Mesenchymal stem cell (in vitro differentiated cells and primary cell): ENCODE results near the gene RBMS3.
"Not testable (repeated sequence)": the region's sequence is repeated elsewhere in the genome, so short reads cannot be mapped to it uniquely, and the experiment has no call there.

Experiments used
- DNase-seq: peaks from one replicate; pipeline ENCODE4 v3.0.0-alpha.2; 2013
- H2AFZ ChIP-seq: one replicate; pipeline ENCODE4 v1.6.1; 2013; ENCODE audit warnings: low read depth, mild to moderate bottlenecking, control low read depth, inconsistent platforms, low read length, moderate library complexity
- H2AK5ac ChIP-seq: 2 replicates; pipeline ENCODE4 v1.6.1; 2013; ENCODE audit warnings: low read length, moderate library complexity, mild to moderate bottlenecking, inconsistent platforms; ENCODE audit not compliant: severe bottlenecking
- H2BK120ac ChIP-seq: one replicate; pipeline ENCODE4 v1.6.1; 2013; ENCODE audit warnings: low read depth, mild to moderate bottlenecking, inconsistent platforms, low read length, moderate library complexity
- H2BK12ac ChIP-seq, 2 experiments: one replicate each; pipeline ENCODE4 v1.6.1; 2013; ENCODE audit warnings: inconsistent platforms in 2 of 2, low read length in 2 of 2, mild to moderate bottlenecking in 2 of 2, moderate library complexity in 2 of 2, control low read depth in 1 of 2
- H2BK15ac ChIP-seq: one replicate; pipeline ENCODE4 v1.6.1; 2013; ENCODE audit warnings: mild to moderate bottlenecking, low read depth, inconsistent platforms; ENCODE audit not compliant: poor library complexity, severe bottlenecking
- H2BK5ac ChIP-seq: 2 replicates; pipeline ENCODE4 v1.6.1; 2013; ENCODE audit warnings: low read depth, mild to moderate bottlenecking, low read length, control low read depth, inconsistent platforms; ENCODE audit not compliant: poor library complexity, severe bottlenecking
- H3K14ac ChIP-seq, 2 experiments: one replicate each; pipeline ENCODE4 v1.6.1; 2013; ENCODE audit warnings: inconsistent platforms in 2 of 2, low read length in 2 of 2, control low read depth in 1 of 2, mild to moderate bottlenecking in 1 of 2, moderate library complexity in 1 of 2
- H3K18ac ChIP-seq, 2 experiments: one replicate each; pipeline ENCODE4 v1.6.1; 2013; ENCODE audit warnings: inconsistent platforms in 2 of 2, low read length in 2 of 2, control low read depth in 1 of 2, low read depth in 1 of 2, mild to moderate bottlenecking in 1 of 2
- H3K23ac ChIP-seq, 2 experiments: one replicate each; pipeline ENCODE4 v1.6.1; 2013; ENCODE audit warnings: inconsistent platforms in 2 of 2, low read length in 2 of 2, mild to moderate bottlenecking in 2 of 2, moderate library complexity in 2 of 2, control low read depth in 1 of 2
- H3K27ac ChIP-seq: 2 replicates; pipeline ENCODE4 v1.5.1; 2013; ENCODE audit warnings: mild to moderate bottlenecking, moderate library complexity, low read length, control low read depth, inconsistent platforms; ENCODE audit not compliant: poor library complexity, severe bottlenecking
- H3K27me3 ChIP-seq, 2 experiments: 2 replicates each; pipeline versions ENCODE4 v1.6.1 to v1.7.0; 2013; ENCODE audit warnings: low read length in 2 of 2, mild to moderate bottlenecking in 2 of 2, moderate library complexity in 2 of 2, control low read depth in 1 of 2, inconsistent platforms in 1 of 2; ENCODE audit not compliant: control insufficient read depth in 1 of 2, insufficient read depth in 1 of 2
- H3K36me3 ChIP-seq, 2 experiments: 2 replicates each; pipeline versions ENCODE4 v1.6.1 to v1.7.0; 2013; ENCODE audit warnings: low read length in 2 of 2, control low read depth in 1 of 2, inconsistent platforms in 1 of 2, low read depth in 1 of 2, mild to moderate bottlenecking in 1 of 2; ENCODE audit not compliant: insufficient read depth in 2 of 2, control insufficient read depth in 1 of 2
- H3K4ac ChIP-seq, 2 experiments: one replicate each; pipeline ENCODE4 v1.6.1; 2013; ENCODE audit warnings: inconsistent platforms in 2 of 2, low read length in 2 of 2, mild to moderate bottlenecking in 2 of 2, moderate library complexity in 2 of 2, control low read depth in 1 of 2, low read depth in 1 of 2
- H3K4me1 ChIP-seq: 2 replicates; pipeline ENCODE4 v1.6.1; 2013; ENCODE audit warnings: low read depth, low read length, control low read depth; ENCODE audit not compliant: control insufficient read depth, insufficient read depth
- H3K4me2 ChIP-seq: 2 replicates; pipeline ENCODE4 v1.6.1; 2013; ENCODE audit warnings: low read length, mild to moderate bottlenecking, inconsistent platforms; ENCODE audit not compliant: poor library complexity, severe bottlenecking
- H3K4me3 ChIP-seq, 2 experiments: 2 replicates each; pipeline versions ENCODE4 v1.5.1 to v1.7.0; 2013; ENCODE audit warnings: low read length in 2 of 2, mild to moderate bottlenecking in 2 of 2, control low read depth in 1 of 2, low read depth in 1 of 2; ENCODE audit not compliant: insufficient read depth in 1 of 2
- H3K79me1 ChIP-seq: replicated peaks from 2 replicates; pipeline ENCODE4 v1.6.1; 2013; ENCODE audit warnings: mild to moderate bottlenecking, control low read depth, low read length, inconsistent platforms; ENCODE audit not compliant: poor library complexity, severe bottlenecking
- H3K9ac ChIP-seq: 2 replicates; pipeline ENCODE4 v1.7.0; 2013; ENCODE audit warnings: mild to moderate bottlenecking, low read length, moderate library complexity
- H3K9me3 ChIP-seq: 2 replicates; pipeline ENCODE4 v1.7.0; 2013; ENCODE audit warnings: mild to moderate bottlenecking, low read length; ENCODE audit not compliant: control insufficient read depth
- H4K8ac ChIP-seq: one replicate; pipeline ENCODE4 v1.6.1; 2013; ENCODE audit warnings: inconsistent platforms, mild to moderate bottlenecking, low read length, moderate library complexity
- H4K91ac ChIP-seq: one replicate; pipeline ENCODE4 v1.6.1; 2013; ENCODE audit warnings: mild to moderate bottlenecking, low read length, inconsistent platforms
- WGBS: methylation state at CpG from one replicate; pipeline ENCODE4 v1.1.7; 2013; ENCODE audit warnings: mixed read lengths; 5-methylcytosine and 5-hydroxymethylcytosine counted together

Gene RBMS3

GRCh38 chr3:29353807-29354206 is 72.9 kb downstream of the RBMS3 start:
- no peak overlapping the region for H2BK5ac ChIP-seq
- no peak overlapping the region for H2AK5ac ChIP-seq
- H3K27me3 ChIP-seq, result no peaks in the 10 kb centered on the region
- no peaks in the 10 kb centered on the region for H3K9me3 ChIP-seq
- no peak for DNase-seq
- 100% methylated on average over 1 of the region's 1 CpG for WGBS
- no peak overlapping the region for H3K4me2 ChIP-seq
- H4K8ac ChIP-seq, result no peak overlapping the region
- H4K91ac ChIP-seq, result no peak overlapping the region
- no peak overlapping the region for H3K23ac ChIP-seq
- no peak overlapping the region for H2AFZ ChIP-seq
- peak overlapping the region; percentile 20 for H3K9ac ChIP-seq
- no peaks in the 10 kb centered on the region for H3K4me1 ChIP-seq
- H3K14ac ChIP-seq, result no peak overlapping the region
- H3K27ac ChIP-seq, result no peak overlapping the region
- no peak overlapping the region for H3K18ac ChIP-seq
- no peak overlapping the region for H3K4ac ChIP-seq
- no peaks in the 10 kb centered on the region for H3K36me3 ChIP-seq
- no peak overlapping the region for H2BK12ac ChIP-seq
- H3K79me1 ChIP-seq, result peaks cover 3% of the 10 kb centered on the region
- H3K4me3 ChIP-seq, result peak overlapping the region in 1 of 2 experiments; percentile 25
- H2BK15ac ChIP-seq, result no peak overlapping the region
- no peak overlapping the region for H2BK120ac ChIP-seq

- Histone ChIP-seq H3K36me3 (no peaks in the 10 kb centered on the region), H2BK15ac (no peak overlapping the region), H2BK12ac (no peak overlapping the region)
Measured at GRCh38 chr3:29354894-29355293, 74.0 kb downstream of the RBMS3 start.

DNA sequence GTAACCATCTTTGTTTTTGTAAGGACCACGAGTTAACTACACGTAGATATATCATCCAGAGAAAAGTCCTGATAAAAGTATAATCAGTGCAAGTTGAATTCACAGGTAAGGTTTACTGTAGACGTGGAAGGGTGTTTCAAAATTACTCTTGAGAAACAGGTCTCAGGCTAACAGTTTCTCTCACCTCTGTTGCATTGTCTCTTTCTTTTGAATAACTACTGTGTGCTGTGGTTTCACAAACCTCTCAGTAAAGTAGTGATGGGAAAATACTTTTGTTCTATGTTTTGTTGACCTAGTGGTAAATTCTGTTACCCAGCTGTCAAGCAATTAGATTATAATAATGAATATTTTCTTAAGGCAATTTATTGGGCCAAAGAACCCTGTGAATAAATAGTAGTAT is 75.2 kb downstream of the RBMS3 start:
- H3K36me3 ChIP-seq, result no peaks in the 10 kb centered on the region
- no peak overlapping the region for H2BK12ac ChIP-seq
- H3K4me3 ChIP-seq, result no peak overlapping the region
- H3K4ac ChIP-seq, result no peak overlapping the region
- no peak overlapping the region for H2BK5ac ChIP-seq
- H4K8ac ChIP-seq, result no peak overlapping the region
- no peak overlapping the region for H3K27ac ChIP-seq
- no peak for DNase-seq
- H2BK15ac ChIP-seq, result no peak overlapping the region
- no peak overlapping the region for H3K18ac ChIP-seq
- no peaks in the 10 kb centered on the region for H3K27me3 ChIP-seq
- H4K91ac ChIP-seq, result no peak overlapping the region
- H2AFZ ChIP-seq, result no peak overlapping the region
- H3K4me2 ChIP-seq, result no peak overlapping the region
- no peak overlapping the region for H3K9ac ChIP-seq
- H3K79me1 ChIP-seq, result no peaks in the 10 kb centered on the region
- H2BK120ac ChIP-seq, result no peak overlapping the region
- no peak overlapping the region for H3K23ac ChIP-seq
- H3K9me3 ChIP-seq, result no peaks in the 10 kb centered on the region
- H2AK5ac ChIP-seq, result no peak overlapping the region
- WGBS, result 100% methylated on average over 3 of the region's 3 CpGs
- H3K14ac ChIP-seq, result no peak overlapping the region
- H3K4me1 ChIP-seq, result no peaks in the 10 kb centered on the region

More at GRCh38 chr3:29354894-29355293, 74.0 kb downstream of the RBMS3 start:
- no peak for DNase-seq
- no peak overlapping the region for H3K27ac ChIP-seq
- no peak overlapping the region for H3K18ac ChIP-seq
- no peak overlapping the region for H3K4me3 ChIP-seq
- H3K79me1 ChIP-seq, result no peaks in the 10 kb centered on the region
- H4K91ac ChIP-seq, result no peak overlapping the region
- H2BK120ac ChIP-seq, result no peak overlapping the region
- H3K23ac ChIP-seq, result no peak overlapping the region
- H2BK5ac ChIP-seq, result no peak overlapping the region
- no peaks in the 10 kb centered on the region for H3K27me3 ChIP-seq
- no peak overlapping the region for H2AK5ac ChIP-seq
- H3K4me2 ChIP-seq, result no peak overlapping the region
- no peak overlapping the region for H3K14ac ChIP-seq
- no peak overlapping the region for H4K8ac ChIP-seq
- no peak overlapping the region for H3K4ac ChIP-seq
- no peaks in the 10 kb centered on the region for H3K9me3 ChIP-seq
- H2AFZ ChIP-seq, result no peak overlapping the region
- no peak overlapping the region for H3K9ac ChIP-seq
- H3K4me1 ChIP-seq, result no peaks in the 10 kb centered on the region

- not testable (repeated sequence) for H4K8ac ChIP-seq, H3K4ac ChIP-seq, H3K4me1 ChIP-seq, H3K36me3 ChIP-seq, H3K4me2 ChIP-seq, H3K23ac ChIP-seq, H3K9ac ChIP-seq, DNase-seq, H3K14ac ChIP-seq, H4K91ac ChIP-seq, H3K18ac ChIP-seq, H2AFZ ChIP-seq, H3K79me1 ChIP-seq, H3K4me3 ChIP-seq, H3K27me3 ChIP-seq, H2BK5ac ChIP-seq, H2AK5ac ChIP-seq, H3K27ac ChIP-seq, H2BK12ac ChIP-seq, H2BK15ac ChIP-seq, H2BK120ac ChIP-seq, H3K9me3 ChIP-seq
- 35% methylated on average over 2 of the region's 2 CpGs for WGBS
Measured at GRCh38 chr3:29360289-29360688, 79.4 kb downstream of the RBMS3 start.
